ENCODE results near the gene MPHOSPH9. TPM values are rescaled to one million over a fixed set of nuclear protein-coding genes. Genes with fewer than 3 reads are reported as not detected.

MPHOSPH9 gene
- polyA plus RNA-seq, 1 donor (not counting 4 experiments of a cell fraction or from before 2014, with no cell fraction given): 10.7 TPM

GRCh38 chr12:123142921-123143735 lies 89.8 kb downstream of the MPHOSPH9 start:
- TF ChIP-seq, protein P1, sequence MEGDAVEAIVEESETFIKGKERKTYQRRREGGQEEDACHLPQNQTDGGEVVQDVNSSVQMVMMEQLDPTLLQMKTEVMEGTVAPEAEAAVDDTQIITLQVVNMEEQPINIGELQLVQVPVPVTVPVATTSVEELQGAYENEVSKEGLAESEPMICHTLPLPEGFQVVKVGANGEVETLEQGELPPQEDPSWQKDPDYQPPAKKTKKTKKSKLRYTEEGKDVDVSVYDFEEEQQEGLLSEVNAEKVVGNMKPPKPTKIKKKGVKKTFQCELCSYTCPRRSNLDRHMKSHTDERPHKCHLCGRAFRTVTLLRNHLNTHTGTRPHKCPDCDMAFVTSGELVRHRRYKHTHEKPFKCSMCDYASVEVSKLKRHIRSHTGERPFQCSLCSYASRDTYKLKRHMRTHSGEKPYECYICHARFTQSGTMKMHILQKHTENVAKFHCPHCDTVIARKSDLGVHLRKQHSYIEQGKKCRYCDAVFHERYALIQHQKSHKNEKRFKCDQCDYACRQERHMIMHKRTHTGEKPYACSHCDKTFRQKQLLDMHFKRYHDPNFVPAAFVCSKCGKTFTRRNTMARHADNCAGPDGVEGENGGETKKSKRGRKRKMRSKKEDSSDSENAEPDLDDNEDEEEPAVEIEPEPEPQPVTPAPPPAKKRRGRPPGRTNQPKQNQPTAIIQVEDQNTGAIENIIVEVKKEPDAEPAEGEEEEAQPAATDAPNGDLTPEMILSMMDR (optimal IDR thresholded peaks at IDR 0.05 in 1 of 3, IDR thresholded peaks at IDR 0.05 in 1 of 3, conservative IDR thresholded peaks at IDR 0.05 in 1 of 3; ENCODE audit: extremely low read depth in 1 of 3, insufficient read depth in 2 of 3, low read length in 3 of 3): no peak
- no peak for TF ChIP-seq EZH2 (IDR thresholded peaks at IDR 0.05; ENCODE audit: low read length)
- FAIRE-seq: no peak
- dilution Hi-C loops (cut with MboI; ENCODE audit: extremely low pct_ligation_motif_present, low sequenced_read_pairs): no loop called here
- H3K4me2 ChIP-seq (ENCODE audit: control insufficient read depth, extremely low read depth, insufficient read depth, low read depth, low read length): no peak overlapping the region
- peaks cover 4% of the 10 kb centered on the region for H3K9me1 ChIP-seq (ENCODE audit: control insufficient read depth, extremely low read depth, insufficient read depth, low read length)
- no peak overlapping the region for H3K27ac ChIP-seq (ENCODE audit: control insufficient read depth, insufficient read depth, low read length)
- H3K4me3 ChIP-seq (ENCODE audit: control insufficient read depth in 2 of 3, extremely low read depth in 1 of 3, insufficient read depth in 2 of 3, low read depth in 1 of 3, low read length in 3 of 3): no peak overlapping the region
- H3K79me2 ChIP-seq (ENCODE audit: control insufficient read depth, insufficient read depth, low read length): peaks cover 16% of the 10 kb centered on the region
- H4K20me1 ChIP-seq (ENCODE audit: control insufficient read depth, extremely low read depth, insufficient read depth, low read length): no peaks in the 10 kb centered on the region
- no peak overlapping the region for H2AFZ ChIP-seq (ENCODE audit: control insufficient read depth, low read length)
- no peaks in the 10 kb centered on the region for H3K27me3 ChIP-seq (ENCODE audit: control insufficient read depth, extremely low read depth, insufficient read depth, low read length)
- no peak for DNase-seq (ENCODE audit: low read depth, low spot score)
- H3K9ac ChIP-seq (ENCODE audit: control insufficient read depth, extremely low read depth, insufficient read depth, low read length): no peak overlapping the region
- H3K4me1 ChIP-seq (ENCODE audit: control insufficient read depth, extremely low read depth, insufficient read depth, low read length): peaks cover 24% of the 10 kb centered on the region
- no peaks in the 10 kb centered on the region for H3K9me3 ChIP-seq (ENCODE audit: control insufficient read depth, low read depth, low read length)
- H3K36me3 ChIP-seq (ENCODE audit: control insufficient read depth in 2 of 2, extremely low read depth in 1 of 2, insufficient read depth in 2 of 2, low read length in 2 of 2): no peaks in the 10 kb centered on the region

DNA sequence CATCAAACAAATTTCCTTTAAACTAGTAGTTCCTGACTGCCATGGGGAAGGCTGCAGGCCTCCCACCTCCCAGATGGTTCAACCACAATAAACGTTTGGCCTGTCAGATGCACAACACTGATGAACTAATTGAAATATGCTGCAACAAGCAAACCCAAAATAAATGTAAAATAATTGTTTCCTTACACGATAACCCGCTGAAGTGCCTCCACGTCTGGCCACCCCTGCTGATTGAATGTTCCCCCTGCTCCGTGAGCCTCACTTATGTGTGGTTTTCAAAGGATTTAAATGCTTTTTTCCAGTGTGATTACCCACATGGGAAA lies 90.5 kb downstream of the MPHOSPH9 start:
- Histone ChIP-seq H3K27me3 (ENCODE audit: control insufficient read depth, extremely low read depth, insufficient read depth, low read length) (no peaks in the 10 kb centered on the region), H3K79me2 (ENCODE audit: control insufficient read depth, insufficient read depth, low read length) (peaks cover 16% of the 10 kb centered on the region), H3K9ac (ENCODE audit: control insufficient read depth, extremely low read depth, insufficient read depth, low read length) (no peak overlapping the region), H2AFZ (ENCODE audit: control insufficient read depth, low read length) (no peak overlapping the region), H4K20me1 (ENCODE audit: control insufficient read depth, extremely low read depth, insufficient read depth, low read length) (no peaks in the 10 kb centered on the region), H3K9me1 (ENCODE audit: control insufficient read depth, extremely low read depth, insufficient read depth, low read length) (peaks cover 4% of the 10 kb centered on the region), H3K4me2 (ENCODE audit: control insufficient read depth, extremely low read depth, insufficient read depth, low read depth, low read length) (no peak overlapping the region), H3K36me3 (ENCODE audit: control insufficient read depth in 2 of 2, extremely low read depth in 1 of 2, insufficient read depth in 2 of 2, low read length in 2 of 2) (no peaks in the 10 kb centered on the region), H3K27ac (ENCODE audit: control insufficient read depth, insufficient read depth, low read length) (no peak overlapping the region), H3K4me1 (ENCODE audit: control insufficient read depth, extremely low read depth, insufficient read depth, low read length) (peaks cover 24% of the 10 kb centered on the region), H3K9me3 (ENCODE audit: control insufficient read depth, low read depth, low read length) (no peaks in the 10 kb centered on the region), H3K4me3 (ENCODE audit: control insufficient read depth in 2 of 3, extremely low read depth in 1 of 3, insufficient read depth in 2 of 3, low read depth in 1 of 3, low read length in 3 of 3) (no peak overlapping the region)
- FAIRE-seq (no peak), DNase-seq (ENCODE audit: low read depth, low spot score) (no peak)
- dilution Hi-C loops (cut with MboI; ENCODE audit: extremely low pct_ligation_motif_present, low sequenced_read_pairs): no loop called here
- TF ChIP-seq EZH2 (IDR thresholded peaks at IDR 0.05; ENCODE audit: low read length): no peak
- TF ChIP-seq, protein P1 (optimal IDR thresholded peaks at IDR 0.05 in 1 of 3, IDR thresholded peaks at IDR 0.05 in 1 of 3, conservative IDR thresholded peaks at IDR 0.05 in 1 of 3; ENCODE audit: extremely low read depth in 1 of 3, insufficient read depth in 2 of 3, low read length in 3 of 3): no peak
